Measurements from ENCODE around the gene PLXDC2.

Gene PLXDC2

GRCh38 chr10:19857876-19858275 lies 41.6 kb downstream of the PLXDC2 start:
- DNase-seq (ENCODE audit: low spot score): no peak

GRCh38 chr10:19860107-19860506 lies 43.9 kb downstream of the PLXDC2 start:
- DNase-seq (ENCODE audit: low spot score): no peak

GRCh38 chr10:19862811-19863515 lies 46.7 kb downstream of the PLXDC2 start:
- DNase-seq (ENCODE audit: low spot score): no peak

GRCh38 chr10:19865676-19866075 lies 49.4 kb downstream of the PLXDC2 start:
- no peak for DNase-seq (ENCODE audit: low spot score)

GRCh38 chr10:19869370-19869769 lies 53.1 kb downstream of the PLXDC2 start:
- no peak for DNase-seq (ENCODE audit: low spot score)

- DNase-seq (ENCODE audit: low spot score): no peak
Measured at GRCh38 chr10:19872504-19873271, 56.5 kb downstream of the PLXDC2 start.

- DNase-seq (ENCODE audit: low spot score): no peak
Measured at GRCh38 chr10:19874190-19874589, 58.0 kb downstream of the PLXDC2 start.

- no peak for DNase-seq (ENCODE audit: low spot score)
Measured at GRCh38 chr10:19874791-19875190, 58.6 kb downstream of the PLXDC2 start.

- DNase-seq (ENCODE audit: low spot score): no peak
Measured at GRCh38 chr10:19876570-19876969, 60.3 kb downstream of the PLXDC2 start.

- DNase-seq (ENCODE audit: low spot score): no peak
Measured at GRCh38 chr10:19877466-19878255, 61.4 kb downstream of the PLXDC2 start.

GRCh38 chr10:19882621-19883020 lies 66.4 kb downstream of the PLXDC2 start:
- no peak for DNase-seq (ENCODE audit: low spot score)

- no peak for DNase-seq (ENCODE audit: low spot score)
Measured at GRCh38 chr10:19888061-19888660, 71.9 kb downstream of the PLXDC2 start.

GRCh38 chr10:19889256-19889655 lies 73.0 kb downstream of the PLXDC2 start:
- DNase-seq (ENCODE audit: low spot score): no peak

- DNase-seq (ENCODE audit: low spot score): no peak
Measured at GRCh38 chr10:19891429-19891828, 75.2 kb downstream of the PLXDC2 start.

- no peak for DNase-seq (ENCODE audit: low spot score)
Measured at GRCh38 chr10:19892270-19892669, 76.0 kb downstream of the PLXDC2 start.

GRCh38 chr10:19892677-19893076 lies 76.4 kb downstream of the PLXDC2 start:
- no peak for DNase-seq (ENCODE audit: low spot score)

GRCh38 chr10:19895500-19895899 lies 79.3 kb downstream of the PLXDC2 start:
- DNase-seq (ENCODE audit: low spot score): no peak

GRCh38 chr10:19902456-19902855 lies 86.2 kb downstream of the PLXDC2 start:
- no peak for DNase-seq (ENCODE audit: low spot score)

GRCh38 chr10:19904202-19904661 lies 88.0 kb downstream of the PLXDC2 start:
- no peak for DNase-seq (ENCODE audit: low spot score)

GRCh38 chr10:19906108-19906791 lies 90.0 kb downstream of the PLXDC2 start:
- DNase-seq (ENCODE audit: low spot score): no peak

GRCh38 chr10:19908991-19909696 lies 92.9 kb downstream of the PLXDC2 start:
- DNase-seq (ENCODE audit: low spot score): no peak

Data from NAMALWA (cell line).